Prostate gland (tissue), 2 donors: ENCODE results near the gene GIMAP7.

Source experiments
- POLR2A ChIP-seq: fragments of 450-650 bp; IDR thresholded peaks from one replicate; pipeline ENCODE4 v1.6.1; 2016; ENCODE audit warnings: antibody characterized with exemption, mild to moderate bottlenecking
- TF ChIP-seq, protein P1 (sequence below), 4 experiments: fragments of 200-600 bp in 2 of 4; fragments of 450-650 bp in 2 of 4; sonication (generic) in 2 of 4; IDR thresholded peaks; 1 replicate in 3 of 4; 2 replicates in 1 of 4; pipeline ENCODE4 v1.5.1; 2016 to 2019; ENCODE audit warnings: antibody characterized with exemption in 4 of 4, mild to moderate bottlenecking in 2 of 4, moderate library complexity in 2 of 4

DNA sequence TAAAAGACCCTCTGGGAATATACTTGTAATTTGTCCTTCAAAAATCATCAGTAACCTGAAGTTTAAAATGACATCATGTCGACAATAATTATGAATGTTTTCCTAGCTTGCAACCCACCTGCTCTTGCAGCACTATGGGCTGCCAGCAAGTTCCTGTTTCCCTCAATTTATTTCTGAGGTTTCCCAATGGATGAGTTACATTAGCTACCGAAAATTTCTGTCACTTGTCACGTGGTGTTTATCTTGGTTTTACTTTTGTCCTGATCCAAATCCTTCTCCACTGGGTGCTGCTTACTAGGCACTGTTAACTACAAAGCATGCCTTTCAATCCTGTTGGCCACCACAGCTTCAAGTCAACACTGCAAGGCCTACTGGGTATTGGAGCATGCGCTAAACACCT is 32.8 kb upstream of the GIMAP7 start:
- TF ChIP-seq, protein P1, sequence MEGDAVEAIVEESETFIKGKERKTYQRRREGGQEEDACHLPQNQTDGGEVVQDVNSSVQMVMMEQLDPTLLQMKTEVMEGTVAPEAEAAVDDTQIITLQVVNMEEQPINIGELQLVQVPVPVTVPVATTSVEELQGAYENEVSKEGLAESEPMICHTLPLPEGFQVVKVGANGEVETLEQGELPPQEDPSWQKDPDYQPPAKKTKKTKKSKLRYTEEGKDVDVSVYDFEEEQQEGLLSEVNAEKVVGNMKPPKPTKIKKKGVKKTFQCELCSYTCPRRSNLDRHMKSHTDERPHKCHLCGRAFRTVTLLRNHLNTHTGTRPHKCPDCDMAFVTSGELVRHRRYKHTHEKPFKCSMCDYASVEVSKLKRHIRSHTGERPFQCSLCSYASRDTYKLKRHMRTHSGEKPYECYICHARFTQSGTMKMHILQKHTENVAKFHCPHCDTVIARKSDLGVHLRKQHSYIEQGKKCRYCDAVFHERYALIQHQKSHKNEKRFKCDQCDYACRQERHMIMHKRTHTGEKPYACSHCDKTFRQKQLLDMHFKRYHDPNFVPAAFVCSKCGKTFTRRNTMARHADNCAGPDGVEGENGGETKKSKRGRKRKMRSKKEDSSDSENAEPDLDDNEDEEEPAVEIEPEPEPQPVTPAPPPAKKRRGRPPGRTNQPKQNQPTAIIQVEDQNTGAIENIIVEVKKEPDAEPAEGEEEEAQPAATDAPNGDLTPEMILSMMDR (IDR thresholded peaks at IDR 0.05) = no peak
- TF ChIP-seq POLR2A = no peak
